Activated CD4-positive, CD25-positive, alpha-beta regulatory T cell treated with anti-CD3 and anti-CD28 coated beads, Interleukin-2, amount 50 U/mL, for 72 hours (primary cell): Measurements from ENCODE around the gene UBTD1.

Experiments
- DNase-seq: peaks from one replicate; pipeline ENCODE4 v3.0.0; 2021

Gene UBTD1

DNA sequence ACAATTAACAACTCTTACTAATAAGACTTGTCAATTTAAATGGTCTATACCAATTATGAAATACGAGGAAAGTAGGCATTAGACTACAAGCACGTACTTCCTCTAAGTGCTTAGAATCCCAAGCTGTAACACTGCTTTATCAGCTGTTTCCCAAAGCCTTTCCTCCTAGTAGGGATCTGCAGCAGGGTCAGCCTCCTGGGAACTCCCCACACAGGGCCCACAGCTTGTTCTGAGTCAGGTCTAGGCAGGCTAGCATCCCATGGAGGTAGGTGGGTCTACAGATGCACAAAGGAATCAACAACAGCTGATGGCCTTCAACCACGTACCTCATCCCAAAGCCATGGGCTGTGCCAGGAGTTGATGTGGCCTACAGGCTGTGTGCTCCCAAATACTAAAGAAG lies 15.2 kb upstream of the UBTD1 start:
- no peak for DNase-seq

GRCh38 chr10:97483921-97484320 lies 14.8 kb upstream of the UBTD1 start:
- no peak for DNase-seq

GRCh38 chr10:97485647-97486281 lies 13.0 kb upstream of the UBTD1 start:
- no peak for DNase-seq

- DNase-seq = no peak
These were observed 8.1 kb upstream of the UBTD1 start for GRCh38 chr10:97490592-97490991.

GRCh38 chr10:97494151-97494550 lies 4.6 kb upstream of the UBTD1 start:
- no peak for DNase-seq

DNA sequence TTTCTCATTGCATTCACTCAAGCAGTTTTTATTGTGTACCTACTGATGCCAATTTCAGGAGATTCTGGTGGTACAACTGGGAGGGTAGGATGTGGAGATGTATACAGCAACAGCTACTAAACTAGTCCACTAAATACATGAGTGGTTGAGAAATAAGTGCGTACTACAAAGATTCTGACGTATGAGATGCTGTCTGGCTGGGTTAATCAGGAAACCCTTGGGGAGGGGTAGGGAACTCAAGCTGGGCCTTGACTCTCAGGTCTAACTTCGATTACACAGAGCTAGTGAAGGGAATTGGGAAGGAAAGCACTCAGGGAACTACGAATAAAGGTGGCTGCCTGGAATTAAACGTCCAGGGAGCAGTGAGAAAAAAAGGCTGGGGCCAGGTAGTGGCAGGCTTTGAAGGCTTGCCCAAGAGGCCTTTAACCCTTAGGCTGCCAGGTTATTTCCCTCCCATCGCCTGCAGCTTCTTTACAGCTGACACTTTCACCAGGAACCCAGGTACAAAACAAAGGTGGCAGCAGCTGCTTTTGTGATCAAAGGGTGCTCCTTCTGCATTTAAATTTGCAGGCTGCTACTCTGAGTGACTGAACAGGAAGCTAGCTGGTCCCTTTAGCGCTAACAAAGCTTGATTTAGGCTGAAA lies 3.7 kb upstream of the UBTD1 start:
- DNase-seq = no peak

DNA sequence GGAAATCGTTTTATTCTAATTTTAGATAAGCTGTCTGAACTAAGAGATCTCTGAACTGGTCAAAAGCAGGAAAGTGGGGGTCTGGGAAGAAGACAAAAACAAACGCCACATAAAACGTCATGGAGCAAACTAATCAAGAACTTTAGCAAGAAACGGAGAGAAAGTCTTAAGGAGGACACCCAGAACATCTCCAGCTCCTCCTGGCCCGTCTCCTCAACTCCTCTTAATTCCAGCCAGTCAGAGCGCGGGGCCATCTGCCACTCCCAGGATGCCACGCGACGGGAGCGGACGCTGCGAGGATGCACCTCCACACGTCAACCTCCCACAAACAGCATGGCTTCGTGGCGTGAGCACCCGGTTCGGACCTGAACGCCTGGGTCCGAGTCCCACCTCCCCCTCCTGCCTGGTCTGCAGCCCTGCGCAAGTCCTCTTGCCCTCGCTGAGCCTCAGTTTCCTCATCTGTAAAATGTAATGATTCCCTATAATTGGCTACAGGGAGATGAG lies 1.1 kb upstream of the UBTD1 start:
- DNase-seq = peak; percentile 73

DNA sequence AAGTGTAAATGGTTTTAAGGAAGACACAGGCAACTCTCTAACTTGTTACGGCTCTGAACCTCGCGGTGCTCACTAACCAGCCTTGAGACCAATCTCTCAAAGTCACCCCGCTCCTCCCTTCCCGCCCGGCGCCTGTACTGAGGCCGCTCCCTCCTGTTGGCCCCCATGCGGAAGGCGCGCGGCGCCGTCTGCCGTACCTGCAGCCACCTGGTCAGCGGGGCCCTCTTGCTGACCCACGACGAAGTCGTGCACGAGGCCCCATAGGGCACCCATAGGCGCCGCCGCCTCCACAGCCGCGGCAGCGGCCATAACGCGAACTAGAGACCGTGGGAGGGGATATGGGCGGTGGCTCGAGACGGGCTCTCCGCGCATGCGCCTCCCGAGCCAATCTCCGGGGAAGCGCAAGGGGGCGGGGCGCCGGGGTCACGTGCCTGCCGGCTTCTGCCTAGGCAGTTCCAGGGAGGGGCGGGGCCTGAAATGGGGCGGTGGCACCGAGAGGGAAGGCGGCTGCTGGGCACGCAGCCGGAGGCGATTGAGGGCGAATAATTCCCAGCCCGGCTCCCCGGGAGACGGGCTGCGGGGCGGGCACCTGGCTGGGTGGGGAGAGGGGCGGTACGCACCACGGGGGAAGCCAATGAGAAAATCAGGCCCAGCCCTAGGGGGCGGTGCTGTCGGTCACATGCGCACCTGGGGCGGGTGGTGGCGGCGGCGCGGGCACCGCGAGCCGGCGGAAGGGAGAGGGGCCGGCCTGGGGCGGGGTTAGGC lies 466 bp upstream of the UBTD1 start, which contains the start of gene MMS19:
Gene MMS19, minus strand, starts transcription at position 347 of the 765 bp plus-strand sequence. Its CDS starts 38 bp downstream, at position 309.
- DNase-seq = peak; percentile 100

- DNase-seq = no peak
These were observed 1.0 kb downstream of the UBTD1 start for GRCh38 chr10:97499561-97500296.

- no peak for DNase-seq
These were observed 1.5 kb downstream of the UBTD1 start for GRCh38 chr10:97500297-97500575.

- no peak for DNase-seq
These were observed 4.2 kb downstream of the UBTD1 start for GRCh38 chr10:97502916-97503315.

GRCh38 chr10:97503406-97503805 lies 4.7 kb downstream of the UBTD1 start:
- no peak for DNase-seq

- no peak for DNase-seq
These were observed 6.4 kb downstream of the UBTD1 start for GRCh38 chr10:97505152-97505551.

DNA sequence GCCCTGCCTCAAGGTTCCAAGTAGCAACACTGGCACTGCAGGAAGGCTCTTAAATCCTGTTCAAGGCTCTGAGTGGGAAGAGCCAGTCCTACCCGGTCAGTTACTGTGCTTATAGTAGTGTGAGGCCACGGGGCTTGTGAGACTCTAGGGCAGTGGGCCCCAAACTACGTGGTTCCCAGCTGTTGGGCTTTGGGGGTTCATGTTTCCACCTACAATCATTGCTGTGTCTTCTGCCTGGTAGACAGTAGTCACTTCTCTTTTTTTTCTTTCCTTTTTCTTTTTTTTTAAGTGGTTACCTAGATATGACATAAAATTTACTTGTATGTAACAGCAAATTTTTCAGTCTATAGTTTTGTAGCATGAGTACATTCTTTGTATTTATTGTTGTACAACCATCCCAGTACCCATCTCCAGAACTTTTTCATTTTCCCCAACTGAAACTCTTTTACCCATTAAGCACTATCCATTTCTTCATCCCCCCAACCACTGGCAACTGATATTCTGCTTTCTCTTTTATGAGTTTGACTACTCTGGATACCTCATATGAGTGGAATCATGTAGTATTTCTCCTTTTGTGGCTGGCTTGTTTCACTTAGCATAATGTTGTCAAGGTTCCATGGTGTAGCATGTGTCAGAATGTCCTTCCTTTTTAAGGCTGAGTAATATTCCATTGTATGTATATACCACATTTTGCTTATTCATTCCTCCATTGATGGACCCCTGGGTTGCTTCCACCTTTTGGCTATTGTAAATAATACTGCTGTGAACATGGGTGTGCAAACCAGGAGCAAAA lies 7.7 kb downstream of the UBTD1 start:
- no peak for DNase-seq

GRCh38 chr10:97508342-97508741 lies 9.6 kb downstream of the UBTD1 start:
- DNase-seq = no peak

DNA sequence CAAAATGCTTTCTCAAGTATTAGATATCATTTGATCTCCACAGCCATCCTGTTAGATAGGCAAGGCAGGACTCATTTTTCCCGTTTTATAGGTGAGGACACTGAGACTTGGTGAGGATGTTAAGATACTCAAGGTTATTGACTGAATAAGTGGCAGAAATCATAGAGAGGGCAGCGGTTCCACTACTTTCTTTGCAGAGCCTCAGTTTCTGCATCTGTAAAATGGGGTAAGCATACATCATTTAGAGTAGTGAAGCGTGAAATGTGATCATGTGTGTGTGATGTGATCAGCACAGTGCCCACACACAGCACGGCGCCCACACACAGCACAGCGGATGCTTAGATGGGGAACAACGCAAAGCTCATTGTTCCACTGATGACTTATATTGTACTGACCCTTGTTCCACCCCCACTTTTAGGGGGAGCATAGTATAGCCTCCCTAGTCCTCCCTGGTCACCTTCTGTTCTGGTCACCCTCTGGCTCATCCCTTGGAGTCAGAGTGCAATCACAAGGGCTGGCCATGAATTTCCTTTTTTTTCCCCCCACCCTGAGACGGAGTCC lies 10.5 kb downstream of the UBTD1 start:
- DNase-seq = no peak

- DNase-seq = no peak
These were observed 12.0 kb downstream of the UBTD1 start for GRCh38 chr10:97510686-97511085.

DNA sequence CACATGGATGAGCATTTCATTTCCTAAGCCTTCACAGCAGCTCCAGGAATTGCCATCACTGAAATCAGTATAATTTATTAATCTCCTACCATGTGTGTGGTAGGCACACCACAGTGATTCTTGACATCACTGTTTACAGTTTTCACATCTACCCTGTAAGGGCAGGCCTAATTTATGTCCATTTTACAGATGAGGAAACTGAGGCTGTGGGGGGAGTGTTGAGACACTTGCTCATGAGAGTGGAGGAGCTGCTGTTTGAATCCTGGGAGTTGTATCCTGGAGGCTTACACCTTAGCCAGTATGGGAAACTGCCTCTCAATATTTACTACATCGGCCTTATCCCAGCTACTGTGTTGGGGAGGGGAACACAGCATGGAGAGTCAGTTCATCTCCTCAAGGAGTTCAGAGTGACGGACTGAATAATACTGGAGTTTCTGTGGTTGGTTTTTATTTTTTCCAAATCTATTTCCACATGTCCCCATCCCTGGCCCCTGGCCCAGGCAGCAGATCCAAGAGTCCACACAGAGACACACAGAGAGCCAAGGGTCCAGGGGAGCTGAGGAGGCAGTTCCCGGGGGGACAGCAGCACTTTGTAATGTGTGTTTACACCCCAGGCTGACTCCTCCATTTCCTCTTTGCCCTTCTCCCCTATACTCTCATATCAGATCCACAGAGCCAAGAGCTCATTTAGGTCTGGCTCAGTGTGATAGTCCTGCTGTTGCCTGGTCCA lies 13.2 kb downstream of the UBTD1 start:
- no peak for DNase-seq

DNA sequence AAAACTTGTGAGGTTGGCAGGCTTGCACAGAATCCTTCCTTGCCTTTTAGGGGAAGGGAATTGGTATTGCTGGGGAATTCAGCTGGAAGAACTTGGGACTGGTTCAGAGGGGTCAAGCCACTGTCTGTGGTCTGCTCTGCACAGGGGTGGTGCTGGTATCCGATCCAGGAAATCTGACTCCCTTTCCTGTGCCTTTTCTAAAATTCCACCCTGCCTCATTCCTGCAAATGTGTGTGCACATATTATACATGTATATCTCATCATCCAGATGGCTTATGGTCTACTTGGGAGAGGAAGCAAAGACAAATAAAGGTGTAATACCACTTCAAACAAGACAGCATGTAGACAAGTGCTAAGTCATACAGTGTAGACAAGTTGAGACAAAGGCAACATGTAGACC lies 14.3 kb downstream of the UBTD1 start:
- DNase-seq = no peak

- no peak for DNase-seq
These were observed 15.6 kb downstream of the UBTD1 start for GRCh38 chr10:97514344-97514743.

GRCh38 chr10:97515271-97515978 lies 16.7 kb downstream of the UBTD1 start:
- no peak for DNase-seq
